ENCODE data around the gene TBC1D7.
A peak's percentile ranks its signal among the peaks of the same experiment; 100 is the strongest.

TBC1D7 gene

GRCh38 chr6:13294499-13295069, 33.8 kb downstream of the TBC1D7 start:
- DNase-seq (ENCODE audit: low spot score) = no peak

- no peak for DNase-seq (ENCODE audit: low spot score)
These were observed 35.6 kb downstream of the TBC1D7 start for GRCh38 chr6:13292774-13293173.

GRCh38 chr6:13290335-13290734, 38.0 kb downstream of the TBC1D7 start:
- no peak for DNase-seq (ENCODE audit: low spot score)

- no peak for DNase-seq (ENCODE audit: low spot score)
These were observed 38.5 kb downstream of the TBC1D7 start for GRCh38 chr6:13289789-13290318.

- DNase-seq (ENCODE audit: low spot score) = no peak
These were observed 39.4 kb downstream of the TBC1D7 start for GRCh38 chr6:13288969-13289391.

GRCh38 chr6:13288481-13288880, 39.9 kb downstream of the TBC1D7 start:
- no peak for DNase-seq (ENCODE audit: low spot score)

GRCh38 chr6:13287104-13287503, 41.2 kb downstream of the TBC1D7 start:
- DNase-seq (ENCODE audit: low spot score) = no peak

- no peak for DNase-seq (ENCODE audit: low spot score)
These were observed 42.2 kb downstream of the TBC1D7 start for GRCh38 chr6:13286181-13286580.

- DNase-seq (ENCODE audit: low spot score) = no peak
These were observed 42.6 kb downstream of the TBC1D7 start for GRCh38 chr6:13285705-13286104.

GRCh38 chr6:13284646-13285045, 43.7 kb downstream of the TBC1D7 start:
- DNase-seq (ENCODE audit: low spot score) = no peak

- no peak for DNase-seq (ENCODE audit: low spot score)
These were observed 45.0 kb downstream of the TBC1D7 start for GRCh38 chr6:13283331-13283730.

GRCh38 chr6:13282393-13283069, 45.8 kb downstream of the TBC1D7 start:
- DNase-seq (ENCODE audit: low spot score) = no peak

GRCh38 chr6:13281686-13282085, 46.7 kb downstream of the TBC1D7 start:
- no peak for DNase-seq (ENCODE audit: low spot score)

GRCh38 chr6:13280254-13280653, 48.1 kb downstream of the TBC1D7 start:
- DNase-seq (ENCODE audit: low spot score) = no peak

GRCh38 chr6:13278991-13279390, 49.3 kb downstream of the TBC1D7 start:
- no peak for DNase-seq (ENCODE audit: low spot score)

- DNase-seq (ENCODE audit: low spot score) = peak; percentile 64
These were observed 50.2 kb downstream of the TBC1D7 start for GRCh38 chr6:13278164-13278563.

- DNase-seq (ENCODE audit: low spot score) = no peak
These were observed 51.1 kb downstream of the TBC1D7 start for GRCh38 chr6:13277231-13277630.

GRCh38 chr6:13275435-13275989, 52.8 kb downstream of the TBC1D7 start:
- DNase-seq (ENCODE audit: low spot score) = no peak

- DNase-seq (ENCODE audit: low spot score) = no peak
These were observed 53.5 kb downstream of the TBC1D7 start for GRCh38 chr6:13274707-13275434.

GRCh38 chr6:13273931-13274706, 54.2 kb downstream of the TBC1D7 start:
- no peak for DNase-seq (ENCODE audit: low spot score)

- DNase-seq (ENCODE audit: low spot score) = no peak
These were observed 55.0 kb downstream of the TBC1D7 start for GRCh38 chr6:13273202-13273930.

Measured in iPS-NIHi11 (cell line).